Activated CD4-positive, alpha-beta T cell treated with anti-CD3 and anti-CD28 coated beads, Interleukin-2, amount 10 ng/mL, durations not matched to agents 7 days and 5 days (primary cell): ENCODE data around the gene MACROD2. TPM values are rescaled to one million over a fixed set of nuclear protein-coding genes. Genes with fewer than 3 reads are reported as not detected.

Experiments used
- CTCF ChIA-PET: fragments of 350-600 bp; sonication (Branson Sonifier 250); formaldehyde crosslinking; loops from one replicate; lab custom pipeline; 2021; ENCODE audit warnings: antibody characterized with exemption; lab: Charles Lee
- POLR2A ChIA-PET: fragments of 350-600 bp; sonication (Branson Sonifier 250); formaldehyde crosslinking; loops from one replicate; lab custom pipeline; 2021; ENCODE audit warnings: antibody characterized with exemption; lab: Charles Lee
- DNase-seq: peaks from one replicate; pipeline ENCODE4 v3.0.0-alpha.2; 2020
- H3K27ac Mint-ChIP-seq: one replicate; pipeline ENCODE4 v1.8.0; 2021; ENCODE audit warnings: mild to moderate bottlenecking, moderate library complexity, mixed read lengths
- H3K27me3 Mint-ChIP-seq: one replicate; pipeline ENCODE4 v1.8.0; 2021; ENCODE audit warnings: mixed read lengths
- H3K36me3 Mint-ChIP-seq: one replicate; pipeline ENCODE4 v1.8.0; 2021; ENCODE audit warnings: low read depth, mixed read lengths
- H3K4me1 Mint-ChIP-seq: one replicate; pipeline ENCODE4 v1.8.0; 2021; ENCODE audit warnings: mixed read lengths
- H3K4me3 Mint-ChIP-seq: one replicate; pipeline ENCODE4 v1.8.0; 2021; ENCODE audit warnings: mild to moderate bottlenecking, moderate library complexity, mixed read lengths
- H3K9me3 Mint-ChIP-seq: one replicate; pipeline ENCODE4 v1.8.0; 2021; ENCODE audit warnings: mixed read lengths
- total RNA-seq, 2 experiments: library from RNA; stranded (reverse); gene quantifications; one replicate each; pipeline ENCODE4 v1.2.3, GENCODE V29; 2021

MACROD2 gene
- total RNA-seq, 2 experiments from 2014 or later, result not detected

DNA sequence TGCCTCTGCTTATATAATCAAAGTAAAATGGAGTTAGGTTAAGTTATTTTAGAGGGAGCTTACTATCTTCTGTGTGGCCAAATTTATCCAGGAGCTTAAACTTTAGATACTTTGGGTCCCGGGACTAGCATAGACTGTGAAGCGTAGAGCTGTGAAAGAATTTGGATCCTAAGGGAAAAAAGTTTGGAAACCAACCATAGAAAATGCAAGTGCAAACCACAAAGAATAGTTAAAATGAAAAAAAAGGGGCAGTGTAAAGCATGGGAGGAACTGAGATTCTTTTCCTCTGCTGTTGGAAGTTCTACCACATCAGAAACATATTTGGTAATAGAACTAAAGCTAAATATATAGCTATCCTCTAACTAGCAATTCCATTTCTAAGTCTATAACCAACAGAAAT lies 574.3 kb downstream of the MACROD2 start:
- CTCF ChIA-PET, result no interaction called here
- no peaks in the 10 kb centered on the region for H3K36me3 Mint-ChIP-seq
- no peaks in the 10 kb centered on the region for H3K27me3 Mint-ChIP-seq
- POLR2A ChIA-PET, result no interaction called here
- H3K27ac Mint-ChIP-seq, result no peak overlapping the region
- H3K4me3 Mint-ChIP-seq, result no peak overlapping the region
- no peak for DNase-seq
- no peaks in the 10 kb centered on the region for H3K4me1 Mint-ChIP-seq
- H3K9me3 Mint-ChIP-seq, result peaks cover 6% of the 10 kb centered on the region

DNA sequence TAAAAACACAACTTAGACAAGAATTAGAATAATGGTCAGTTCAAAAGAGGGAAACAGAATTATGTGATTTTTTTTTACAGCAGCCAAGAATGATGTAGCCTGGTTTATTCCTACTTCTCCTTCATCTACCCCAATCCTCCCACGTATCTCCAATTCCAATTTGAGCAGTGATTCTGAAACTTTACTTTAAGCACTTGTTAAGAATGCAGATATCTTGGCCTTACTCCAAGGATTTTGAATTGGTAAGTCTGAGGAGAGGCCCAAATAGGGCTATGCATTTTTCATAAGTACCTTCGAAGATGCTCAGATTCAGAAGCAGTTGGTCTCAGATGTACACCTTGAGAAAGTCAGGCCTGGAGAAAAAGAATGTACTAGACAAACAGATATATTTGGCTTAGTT lies 575.5 kb downstream of the MACROD2 start:
- POLR2A ChIA-PET, result no interaction called here
- no peak overlapping the region for H3K4me3 Mint-ChIP-seq
- no peak overlapping the region for H3K27ac Mint-ChIP-seq
- no peaks in the 10 kb centered on the region for H3K36me3 Mint-ChIP-seq
- no peaks in the 10 kb centered on the region for H3K4me1 Mint-ChIP-seq
- H3K9me3 Mint-ChIP-seq, result no peaks in the 10 kb centered on the region
- CTCF ChIA-PET, result no interaction called here
- no peak for DNase-seq
- H3K27me3 Mint-ChIP-seq, result no peaks in the 10 kb centered on the region

DNA sequence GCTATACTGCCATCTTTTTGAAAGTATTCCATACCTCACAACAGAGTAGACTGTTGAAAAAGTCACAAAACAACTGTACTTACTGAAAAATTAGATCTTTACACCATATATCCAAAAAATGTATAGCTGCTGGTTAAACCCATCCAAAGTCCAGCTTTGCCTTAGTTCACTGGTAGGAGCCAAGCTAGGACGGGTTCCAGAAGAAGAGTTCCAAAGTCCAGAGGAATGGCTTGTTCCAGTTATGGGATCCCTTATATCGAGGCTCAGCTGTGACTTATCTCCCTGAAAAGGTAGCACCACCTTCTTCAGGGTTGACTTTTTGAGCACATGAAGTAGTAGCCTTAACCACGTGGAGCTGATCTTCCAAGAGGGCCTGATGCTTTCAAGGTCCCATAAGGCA lies 578.4 kb downstream of the MACROD2 start:
- H3K4me1 Mint-ChIP-seq, result no peaks in the 10 kb centered on the region
- no peak overlapping the region for H3K4me3 Mint-ChIP-seq
- no peaks in the 10 kb centered on the region for H3K9me3 Mint-ChIP-seq
- ChIA-PET POLR2A (interaction anchor here (0.7 kb wide), 1 partner anchor 59 kb away, joined by 10 read pairs; no protein-coding TSS in a partner anchor), CTCF (no interaction called here)
- H3K36me3 Mint-ChIP-seq, result no peaks in the 10 kb centered on the region
- H3K27me3 Mint-ChIP-seq, result no peaks in the 10 kb centered on the region
- H3K27ac Mint-ChIP-seq, result no peak overlapping the region
- no peak for DNase-seq

DNA sequence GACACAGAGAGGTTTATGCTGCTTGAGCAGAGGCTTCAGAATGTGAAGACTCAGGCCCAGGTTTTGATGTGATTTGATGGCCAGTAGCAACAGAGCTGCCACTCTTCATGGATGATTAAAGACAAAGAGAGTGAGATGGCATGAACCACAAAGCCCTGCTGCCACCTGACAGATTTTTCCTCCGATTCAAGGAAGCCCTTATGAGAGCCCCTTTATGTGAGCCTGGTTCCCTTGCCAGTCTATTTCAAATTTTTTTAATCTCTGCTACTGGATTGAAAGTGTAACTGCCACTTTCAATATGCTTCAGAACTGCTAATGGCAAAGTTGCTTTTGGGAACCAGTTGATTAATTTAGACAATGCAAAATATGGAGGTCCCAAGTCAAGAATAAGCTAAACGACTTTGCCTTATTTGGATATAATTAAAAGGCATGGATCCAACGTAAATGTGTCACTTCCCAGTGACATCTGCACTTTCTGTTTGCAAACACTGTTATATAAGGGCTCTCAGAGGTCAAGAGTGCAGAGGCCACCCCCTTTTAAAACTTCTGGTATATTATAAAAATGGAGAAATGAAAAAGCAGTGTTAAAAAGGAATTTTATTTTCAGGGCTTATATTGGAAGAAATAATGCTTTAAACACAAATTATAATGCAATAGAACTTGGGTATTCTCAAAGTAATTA lies 581.0 kb downstream of the MACROD2 start:
- Mint-ChIP-seq H3K27ac (no peak overlapping the region), H3K36me3 (no peaks in the 10 kb centered on the region), H3K4me3 (no peak overlapping the region), H3K4me1 (no peaks in the 10 kb centered on the region), H3K9me3 (no peaks in the 10 kb centered on the region), H3K27me3 (no peaks in the 10 kb centered on the region)
- ChIA-PET POLR2A (no interaction called here), CTCF (no interaction called here)
- DNase-seq, result no peak

DNA sequence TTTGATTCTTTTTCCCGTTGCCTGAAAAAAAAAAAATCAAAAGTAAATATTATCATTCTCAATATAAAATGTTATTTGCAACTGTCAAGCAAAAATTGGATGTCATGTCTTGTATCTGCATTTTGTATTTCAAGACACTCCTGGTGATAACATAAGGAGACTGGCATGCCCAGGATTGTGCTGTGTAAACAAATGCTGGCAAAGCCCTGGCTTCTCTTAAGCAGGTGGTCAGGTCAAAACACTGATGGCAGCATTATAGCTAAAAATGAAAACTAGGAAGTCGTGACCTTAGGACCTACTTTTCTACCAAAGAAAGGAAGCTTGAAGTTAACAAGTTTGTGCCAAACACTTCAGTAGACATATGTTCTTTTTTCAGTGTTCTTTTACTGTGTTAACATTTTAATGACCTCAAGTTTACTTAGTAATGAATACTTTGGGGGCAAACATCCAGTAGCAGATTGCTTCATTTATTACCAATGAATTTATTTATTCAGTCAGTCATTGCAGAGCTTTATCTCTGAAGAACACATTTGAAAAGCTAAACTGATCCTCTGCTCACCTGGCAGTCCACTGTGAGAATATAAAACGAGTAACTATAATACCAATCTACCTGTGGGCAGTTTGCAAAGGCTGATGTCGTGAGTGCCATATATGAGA lies 585.2 kb downstream of the MACROD2 start:
- ChIA-PET CTCF (no interaction called here), POLR2A (no interaction called here)
- Mint-ChIP-seq H3K27me3 (no peaks in the 10 kb centered on the region), H3K27ac (no peak overlapping the region), H3K4me3 (no peak overlapping the region), H3K4me1 (no peaks in the 10 kb centered on the region), H3K36me3 (no peaks in the 10 kb centered on the region), H3K9me3 (peaks cover 4% of the 10 kb centered on the region)
- DNase-seq, result no peak

DNA sequence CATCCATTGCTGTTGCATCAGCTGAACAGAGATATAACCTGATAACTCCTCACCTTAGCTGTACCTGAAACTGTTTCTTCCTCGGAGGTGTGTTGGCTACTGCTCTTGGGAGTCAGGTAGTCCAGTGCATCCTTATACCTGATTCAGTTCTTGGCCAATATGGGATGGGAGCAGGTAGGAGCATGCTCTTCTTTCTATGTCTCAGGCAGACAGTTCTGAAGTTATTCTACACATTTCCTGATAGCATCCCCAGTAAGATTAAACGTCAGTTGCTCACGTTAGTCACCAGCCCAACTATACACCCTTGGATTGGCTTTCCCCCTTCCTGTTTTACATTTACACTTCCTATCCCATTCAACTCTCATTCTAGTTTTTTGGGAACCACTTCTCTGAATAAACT lies 586.4 kb downstream of the MACROD2 start:
- no peaks in the 10 kb centered on the region for H3K27me3 Mint-ChIP-seq
- no peak overlapping the region for H3K27ac Mint-ChIP-seq
- DNase-seq, result no peak
- no peaks in the 10 kb centered on the region for H3K4me1 Mint-ChIP-seq
- no peaks in the 10 kb centered on the region for H3K36me3 Mint-ChIP-seq
- ChIA-PET CTCF (no interaction called here), POLR2A (no interaction called here)
- H3K4me3 Mint-ChIP-seq, result no peak overlapping the region
- peaks cover 4% of the 10 kb centered on the region for H3K9me3 Mint-ChIP-seq

DNA sequence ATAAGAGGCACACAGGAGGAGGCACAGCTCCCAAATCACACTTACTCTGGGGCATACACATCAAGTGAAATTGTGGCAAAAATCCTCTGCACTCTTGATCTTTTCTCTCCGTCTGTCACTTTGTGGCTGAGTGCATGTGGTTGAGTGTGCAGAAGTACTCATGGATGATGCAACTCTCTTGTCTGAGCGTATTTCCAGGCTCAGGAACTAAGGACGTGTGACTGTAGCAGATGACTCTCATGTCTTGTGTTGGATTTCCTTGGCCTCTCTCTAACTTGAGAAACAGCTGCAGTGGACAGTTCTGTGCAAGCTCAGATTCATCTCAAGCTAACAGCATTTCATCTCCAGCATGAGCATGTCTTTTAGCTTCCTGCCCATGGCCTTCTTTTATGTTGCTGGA lies 587.5 kb downstream of the MACROD2 start:
- Mint-ChIP-seq H3K27ac (no peak overlapping the region), H3K9me3 (peaks cover 4% of the 10 kb centered on the region), H3K27me3 (no peaks in the 10 kb centered on the region), H3K4me1 (no peaks in the 10 kb centered on the region), H3K4me3 (no peak overlapping the region), H3K36me3 (no peaks in the 10 kb centered on the region)
- no peak for DNase-seq
- POLR2A ChIA-PET, result no interaction called here
- CTCF ChIA-PET, result no interaction called here

DNA sequence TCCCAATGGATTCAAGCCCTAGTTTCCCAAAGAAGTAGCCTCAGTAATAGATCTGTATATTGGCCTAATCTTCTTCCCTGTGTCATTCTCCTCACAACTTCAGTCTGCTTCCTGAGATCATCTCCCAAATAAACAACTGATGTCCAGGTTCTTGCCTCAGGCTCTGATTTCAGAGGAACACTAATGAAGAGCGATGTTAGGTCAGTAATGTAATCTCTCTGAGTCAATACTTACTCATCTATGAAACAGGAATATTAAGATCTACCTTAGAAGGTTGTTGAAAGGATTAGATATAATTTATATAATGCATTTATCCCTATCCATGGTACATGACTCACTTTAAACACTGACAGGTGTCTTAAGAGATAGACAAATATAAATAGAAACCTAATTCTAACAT lies 588.1 kb downstream of the MACROD2 start:
- Mint-ChIP-seq H3K4me1 (no peaks in the 10 kb centered on the region), H3K9me3 (peaks cover 4% of the 10 kb centered on the region), H3K27ac (no peak overlapping the region), H3K27me3 (no peaks in the 10 kb centered on the region), H3K4me3 (no peak overlapping the region), H3K36me3 (no peaks in the 10 kb centered on the region)
- no peak for DNase-seq
- POLR2A ChIA-PET, result no interaction called here
- CTCF ChIA-PET, result no interaction called here

DNA sequence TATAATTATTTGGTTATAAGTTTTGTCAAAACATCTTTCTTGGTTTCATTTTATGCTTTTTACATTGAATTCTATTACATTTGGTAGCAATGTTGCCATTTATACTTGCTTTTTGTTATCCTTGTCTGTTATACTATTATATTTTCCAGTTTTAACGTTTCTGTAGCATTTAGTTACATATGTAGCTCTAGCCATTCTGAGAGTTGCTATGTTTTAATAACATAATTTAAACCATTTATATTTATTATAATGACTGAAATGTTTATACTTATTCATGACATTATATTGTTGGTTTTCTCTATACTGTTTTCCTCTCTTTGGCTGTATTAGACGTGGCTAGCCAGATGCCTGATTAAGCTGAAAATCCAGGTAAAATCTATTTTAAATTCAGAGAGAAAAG lies 594.1 kb downstream of the MACROD2 start:
- Mint-ChIP-seq H3K36me3 (no peaks in the 10 kb centered on the region), H3K27me3 (no peaks in the 10 kb centered on the region), H3K4me3 (no peak overlapping the region), H3K27ac (no peak overlapping the region), H3K4me1 (no peaks in the 10 kb centered on the region), H3K9me3 (no peaks in the 10 kb centered on the region)
- ChIA-PET POLR2A (no interaction called here), CTCF (no interaction called here)
- no peak for DNase-seq

DNA sequence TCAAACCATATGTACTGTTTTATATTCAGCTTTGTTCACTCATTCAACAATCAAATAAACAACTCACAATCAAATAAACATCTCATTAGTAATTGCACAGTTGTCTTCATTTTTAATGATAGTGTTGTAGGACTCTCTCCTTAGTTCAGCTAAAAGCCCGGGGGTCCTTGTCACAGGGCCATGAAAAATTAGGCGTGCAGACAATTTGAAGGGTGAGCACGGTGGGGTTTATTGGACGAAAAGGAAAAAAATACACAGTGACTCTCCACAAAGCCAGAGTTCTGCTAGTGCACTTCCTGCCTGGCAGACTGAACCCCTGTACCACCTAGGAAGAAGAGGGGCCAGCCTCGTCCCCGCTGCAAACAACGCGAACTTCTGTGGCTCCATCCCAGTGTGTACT lies 599.7 kb downstream of the MACROD2 start:
- ChIA-PET CTCF (no interaction called here), POLR2A (no interaction called here)
- H3K4me3 Mint-ChIP-seq, result no peak overlapping the region
- H3K9me3 Mint-ChIP-seq, result peaks cover 4% of the 10 kb centered on the region
- DNase-seq, result no peak
- H3K27ac Mint-ChIP-seq, result no peak overlapping the region
- no peaks in the 10 kb centered on the region for H3K36me3 Mint-ChIP-seq
- no peaks in the 10 kb centered on the region for H3K4me1 Mint-ChIP-seq
- H3K27me3 Mint-ChIP-seq, result no peaks in the 10 kb centered on the region

DNA sequence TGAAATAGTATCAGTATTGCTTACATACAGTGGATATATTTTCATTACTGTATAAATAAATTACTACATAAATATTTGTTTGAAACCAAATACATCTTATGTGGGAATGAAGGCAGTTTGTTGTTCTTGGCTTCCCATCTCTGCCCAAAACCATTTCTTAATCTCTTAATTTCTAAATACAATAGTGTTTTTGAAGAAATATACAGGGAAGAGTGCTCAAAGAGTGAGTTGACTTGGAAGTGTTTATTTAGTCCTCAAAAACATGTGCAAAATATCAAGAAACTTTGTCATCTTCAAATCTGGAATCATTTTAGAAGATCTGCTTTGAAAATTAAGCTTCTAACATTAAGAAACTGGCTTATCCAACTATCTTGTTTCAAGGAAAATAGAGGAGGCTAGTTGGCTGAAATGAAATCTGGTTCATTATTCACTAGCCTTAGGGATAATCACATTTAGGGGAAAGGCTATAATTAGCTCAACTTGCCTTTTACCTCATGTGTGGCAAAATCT lies 601.9 kb downstream of the MACROD2 start:
- H3K9me3 Mint-ChIP-seq, result peaks cover 4% of the 10 kb centered on the region
- no peak overlapping the region for H3K27ac Mint-ChIP-seq
- no peaks in the 10 kb centered on the region for H3K36me3 Mint-ChIP-seq
- CTCF ChIA-PET, result no interaction called here
- no peaks in the 10 kb centered on the region for H3K27me3 Mint-ChIP-seq
- POLR2A ChIA-PET, result no interaction called here
- no peak overlapping the region for H3K4me3 Mint-ChIP-seq
- H3K4me1 Mint-ChIP-seq, result no peaks in the 10 kb centered on the region
- DNase-seq, result no peak

DNA sequence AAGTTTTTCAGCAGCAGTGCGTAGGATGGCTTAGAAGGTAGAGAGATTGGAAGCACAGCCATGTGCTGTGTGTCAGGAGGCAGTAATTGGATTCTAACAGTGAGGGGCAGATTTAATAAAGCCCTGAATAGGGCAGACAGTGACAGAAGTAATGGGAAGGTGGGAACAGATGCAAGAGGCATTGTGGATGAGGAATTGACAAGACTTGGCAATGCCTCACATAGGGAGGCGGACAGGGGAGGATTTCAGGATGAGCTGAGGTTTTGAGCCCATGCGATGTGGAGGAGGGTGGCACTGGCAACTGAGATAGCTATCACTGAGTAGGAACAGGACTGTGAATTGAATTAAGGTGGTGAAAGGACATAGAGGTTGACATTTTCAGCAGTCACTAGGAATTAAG lies 604.3 kb downstream of the MACROD2 start:
- Mint-ChIP-seq H3K4me3 (no peak overlapping the region), H3K27ac (no peak overlapping the region), H3K27me3 (no peaks in the 10 kb centered on the region), H3K36me3 (no peaks in the 10 kb centered on the region), H3K4me1 (no peaks in the 10 kb centered on the region), H3K9me3 (peaks cover 4% of the 10 kb centered on the region)
- ChIA-PET CTCF (no interaction called here), POLR2A (no interaction called here)
- no peak for DNase-seq

DNA sequence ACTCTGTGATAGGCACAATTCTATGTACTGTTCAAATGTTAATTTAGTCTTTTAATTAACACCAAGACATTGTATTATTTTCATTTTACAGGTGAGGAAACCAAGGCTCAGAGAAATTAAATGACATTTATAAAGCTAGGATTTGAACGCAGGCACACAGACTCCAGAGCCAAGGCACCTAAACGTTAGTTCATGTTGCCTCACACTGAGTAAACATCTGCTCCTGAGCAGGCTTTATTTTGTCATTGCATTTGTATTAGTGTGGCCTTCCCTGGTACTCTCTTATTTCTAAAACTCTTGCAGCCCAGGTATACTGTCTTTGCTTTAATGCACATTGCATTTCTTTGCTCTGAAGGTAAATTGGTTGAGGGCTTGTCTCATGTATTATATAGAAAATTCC lies 605.2 kb downstream of the MACROD2 start:
- H3K27me3 Mint-ChIP-seq, result no peaks in the 10 kb centered on the region
- DNase-seq, result no peak
- H3K27ac Mint-ChIP-seq, result no peak overlapping the region
- peaks cover 4% of the 10 kb centered on the region for H3K9me3 Mint-ChIP-seq
- no peaks in the 10 kb centered on the region for H3K4me1 Mint-ChIP-seq
- H3K36me3 Mint-ChIP-seq, result no peaks in the 10 kb centered on the region
- H3K4me3 Mint-ChIP-seq, result no peak overlapping the region
- ChIA-PET POLR2A (no interaction called here), CTCF (no interaction called here)

DNA sequence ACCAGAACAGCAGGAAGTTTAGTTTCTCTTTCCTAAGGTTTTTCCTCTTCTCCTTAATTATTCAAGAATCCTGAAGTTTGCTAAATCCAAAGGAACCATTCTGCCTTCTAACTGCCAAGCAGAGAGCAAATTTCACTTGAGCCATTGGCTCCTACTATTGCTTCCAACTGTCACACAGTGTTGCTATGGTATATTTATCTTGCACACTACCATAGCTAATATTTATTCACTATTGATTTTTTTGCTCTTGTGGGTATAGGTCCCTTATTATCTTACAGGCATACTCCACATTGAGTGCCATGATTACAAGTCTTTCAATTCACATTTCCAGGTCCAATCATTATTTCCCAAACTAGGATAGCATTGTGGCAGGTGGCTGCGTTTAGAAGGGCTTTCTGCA lies 608.8 kb downstream of the MACROD2 start:
- H3K4me1 Mint-ChIP-seq, result no peaks in the 10 kb centered on the region
- H3K27me3 Mint-ChIP-seq, result no peaks in the 10 kb centered on the region
- no peak overlapping the region for H3K27ac Mint-ChIP-seq
- no peaks in the 10 kb centered on the region for H3K36me3 Mint-ChIP-seq
- no peak overlapping the region for H3K4me3 Mint-ChIP-seq
- peaks cover 4% of the 10 kb centered on the region for H3K9me3 Mint-ChIP-seq
- DNase-seq, result no peak
- CTCF ChIA-PET, result no interaction called here
- POLR2A ChIA-PET, result no interaction called here
